Esophagus squamous epithelium (tissue), 4 donors: ENCODE measurements around the gene MX1.

Source experiments
- CTCF ChIP-seq, 6 experiments: fragments of 450-650 bp in 4 of 6; fragments of 200-600 bp in 2 of 6; sonication (generic) in 2 of 6; IDR thresholded peaks; one replicate each; pipeline ENCODE4 v1.5.1; 2016 to 2019; ENCODE audit warnings: antibody characterized with exemption in 6 of 6, mild to moderate bottlenecking in 4 of 6, moderate library complexity in 4 of 6
- POLR2A ChIP-seq, 4 donors: fragments of 450-650 bp; IDR thresholded peaks; one replicate each; pipeline ENCODE4 v1.6.1; 2017; ENCODE audit warnings: antibody characterized with exemption in 4 of 4, mild to moderate bottlenecking in 4 of 4, moderate library complexity in 3 of 4

GRCh38 chr21:41422546-41423304 lies 3.3 kb upstream of the MX1 start:
- no peak for TF ChIP-seq CTCF (IDR thresholded peaks at IDR 0.05)
- no peak for TF ChIP-seq POLR2A (IDR thresholded peaks at IDR 0.05)
